HepG2 (cell line): ENCODE data around the gene NOXO1. TPM values are rescaled to one million over a fixed set of nuclear protein-coding genes. Genes with fewer than 3 reads are reported as not detected.

Source experiments
- AHDC1 ChIP-seq: sonication (generic); formaldehyde crosslinking; IDR thresholded peaks from 2 replicates; pipeline ENCODE4 v1.5.1; 2020; ENCODE audit warnings: mild to moderate bottlenecking, missing genetic modification reagents, borderline replicate concordance
- CHCHD3 ChIP-seq: sonication (generic); formaldehyde crosslinking; IDR thresholded peaks from 2 replicates; pipeline ENCODE4 v1.8.0; 2022; ENCODE audit warnings: mild to moderate bottlenecking, missing genetic modification reagents, moderate library complexity
- DNMT1 ChIP-seq: sonication (generic); formaldehyde crosslinking; IDR thresholded peaks from 2 replicates; pipeline ENCODE4 v1.5.1; 2020; ENCODE audit warnings: mild to moderate bottlenecking, missing genetic modification reagents
- FIP1L1 ChIP-seq: fragments of 200-400 bp; formaldehyde crosslinking; IDR thresholded peaks from 2 replicates; pipeline ENCODE4 v1.6.1; 2018; ENCODE audit warnings: low read depth, mild to moderate bottlenecking, low read length, moderate library complexity, borderline replicate concordance; ENCODE audit not compliant: insufficient read depth
- FOXP4 ChIP-seq: sonication (generic); formaldehyde crosslinking; IDR thresholded peaks from 2 replicates; pipeline ENCODE4 v1.4.0; 2020; ENCODE audit warnings: missing genetic modification reagents
- NFYB ChIP-seq: sonication (generic); formaldehyde crosslinking; IDR thresholded peaks from 2 replicates; pipeline ENCODE4 v1.4.0; 2020; ENCODE audit warnings: missing genetic modification reagents
- POLR2AphosphoS2 ChIP-seq: IDR thresholded peaks from 2 replicates; pipeline ENCODE4 v1.6.1; 2011; ENCODE audit warnings: low read depth, low read length, improper control_type of control experiment
- SIN3B ChIP-seq: fragments of 150-350 bp; IDR thresholded peaks from 2 replicates; pipeline ENCODE4 v1.6.1; 2014; ENCODE audit warnings: low read length
- SRSF1 ChIP-seq: fragments of 200-400 bp; formaldehyde crosslinking; optimal IDR thresholded peaks from 2 replicates; pipeline ENCODE3; 2017; ENCODE audit warnings: mild to moderate bottlenecking, low read depth, low read length, moderate library complexity
- ZBTB49 ChIP-seq: sonication (generic); formaldehyde crosslinking; IDR thresholded peaks from 2 replicates; pipeline ENCODE4 v1.4.0; 2020; ENCODE audit warnings: missing genetic modification reagents, borderline replicate concordance
- ZNF546 ChIP-seq: sonication (generic); formaldehyde crosslinking; conservative IDR thresholded peaks from 2 replicates; pipeline ENCODE4 v1.8.1; 2023; ENCODE audit warnings: mild to moderate bottlenecking, missing genetic modification reagents
- ZNF552 ChIP-seq: sonication (generic); formaldehyde crosslinking; IDR thresholded peaks from 2 replicates; pipeline ENCODE4 v1.9.0; 2022; ENCODE audit warnings: missing genetic modification reagents, mild to moderate bottlenecking, borderline replicate concordance
- ZNF737 ChIP-seq: sonication (generic); formaldehyde crosslinking; IDR thresholded peaks from 2 replicates; pipeline ENCODE4 v1.5.0; 2020; ENCODE audit warnings: missing genetic modification reagents, mild to moderate bottlenecking, borderline replicate concordance
- ZNF746 ChIP-seq: sonication (generic); formaldehyde crosslinking; IDR thresholded peaks from 2 replicates; pipeline ENCODE4 v1.8.0; 2022; ENCODE audit warnings: mild to moderate bottlenecking, missing genetic modification reagents
- ZNF772 ChIP-seq: sonication (generic); formaldehyde crosslinking; IDR thresholded peaks from 2 replicates; pipeline ENCODE4 v1.5.0; 2020; ENCODE audit warnings: mild to moderate bottlenecking, missing genetic modification reagents
- ZSCAN31 ChIP-seq: sonication (generic); formaldehyde crosslinking; IDR thresholded peaks from 2 replicates; pipeline ENCODE4 v1.5.0; 2020; ENCODE audit warnings: low read depth, mild to moderate bottlenecking, missing genetic modification reagents
- ZUFSP ChIP-seq: sonication (generic); formaldehyde crosslinking; IDR thresholded peaks from 2 replicates; pipeline ENCODE4 v1.9.0; 2021; ENCODE audit warnings: missing genetic modification reagents, mild to moderate bottlenecking, borderline replicate concordance
- polyA plus RNA-seq, 8 experiments: library from polyadenylated mRNA; depleted of rRNA in 3 of 8; stranded (reverse) in 7 of 8; unstranded in 1 of 8; fragments of >200 nt; fragmentation: Illumina TruSeq in 4 of 8; extraction: Trizol in 4 of 8; gene quantifications; 2 replicates each; pipeline versions ENCODE4 v1.2.1 to v1.2.3, GENCODE V29; 2011 to 2016; ENCODE audit warnings: low read depth in 4 of 8, missing spikeins in 1 of 8, mixed read lengths in 1 of 8; ENCODE audit not compliant: insufficient read depth in 1 of 8
- total RNA-seq, 5 experiments: library from RNA; depleted of rRNA; stranded (reverse); fragments of >200 nt; fragmentation: Illumina TruSeq; extraction: Trizol; gene quantifications; 2 replicates each; pipeline ENCODE4 v1.2.3, GENCODE V29; 2016; ENCODE audit warnings: low read depth in 1 of 5

Gene NOXO1
- total and polyA plus RNA-seq, 2 of the 13 experiments (the other 11 are each of a cell fraction or from before 2014, with no cell fraction given) = 0.69 to 1.4 TPM

- TF ChIP-seq AHDC1 (CRISPR knock-in tag) (no peak), DNMT1 (CRISPR knock-in tag) (no peak), ZNF552 (no peak), ZNF737 (no peak), NFYB (no peak), SIN3B (no peak), FIP1L1 (no peak), ZBTB49 (no peak), CHCHD3 (CRISPR knock-in tag) (no peak), ZNF772 (CRISPR knock-in tag) (no peak), ZSCAN31 (no peak), ZNF746 (no peak), FOXP4 (CRISPR knock-in tag) (no peak), ZUFSP (CRISPR knock-in tag) (no peak), ZNF546 (CRISPR knock-in tag) (no peak), POLR2AphosphoS2 (no peak), SRSF1 (no peak)
These were observed 12.5 kb upstream of the NOXO1 start (continued) for GRCh38 chr16:1993731-1994131.
